Medulla oblongata (tissue), 1 donor: ENCODE measurements around the gene ABHD13.
"Not testable (repeated sequence)": the region's sequence is repeated elsewhere in the genome, so short reads cannot be mapped to it uniquely, and the experiment has no call there.

ENCODE experiments used
- DNase-seq: peaks from one replicate; pipeline ENCODE4 v3.0.0-alpha.2; 2015; ENCODE audit errors: extremely low spot score

The ABHD13 gene

GRCh38 chr13:108223687-108224503 is 5.7 kb downstream of the ABHD13 start:
- DNase-seq: no peak

DNA sequence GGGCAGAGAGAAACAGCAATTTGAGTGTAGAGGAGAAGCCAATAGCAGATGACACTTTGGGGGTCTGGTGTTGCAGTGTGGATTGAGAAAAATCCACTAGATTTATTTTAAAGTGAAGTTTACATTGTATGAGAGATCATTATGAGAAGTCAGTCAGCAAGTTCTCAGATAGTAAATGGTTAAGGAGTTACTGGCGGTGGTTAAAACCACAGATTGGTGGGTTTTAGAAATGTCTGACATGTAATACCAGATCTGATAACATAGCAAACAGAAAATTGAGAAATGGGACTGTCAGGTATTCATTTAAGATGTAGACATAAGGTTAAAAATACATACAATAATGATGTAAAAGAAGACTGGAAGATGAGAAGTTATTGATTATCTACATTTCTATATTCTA is 7.2 kb downstream of the ABHD13 start:
- no peak for DNase-seq

DNA sequence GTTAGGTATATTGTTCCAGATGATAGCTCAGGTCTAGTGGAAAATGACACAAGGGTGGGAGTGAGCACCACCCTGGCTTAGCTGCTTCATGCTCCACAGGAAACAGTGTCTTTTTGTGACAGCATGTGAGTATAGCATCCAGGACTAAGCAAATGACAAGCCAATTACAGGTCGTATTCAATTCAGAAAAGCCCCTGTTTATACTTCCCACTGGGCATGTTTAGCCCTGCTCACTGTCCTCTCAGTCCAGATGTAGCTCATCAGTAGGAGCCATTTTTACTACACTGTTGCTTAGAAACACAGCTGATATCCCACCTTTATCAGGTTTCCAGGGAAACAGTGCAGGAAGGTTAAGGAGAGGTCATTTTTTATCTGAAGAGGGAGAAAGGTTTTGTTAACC is 8.0 kb downstream of the ABHD13 start:
- DNase-seq: no peak

- peak; percentile 66 for DNase-seq
Observed at GRCh38 chr13:108227651-108228272, 9.6 kb downstream of the ABHD13 start.

DNA sequence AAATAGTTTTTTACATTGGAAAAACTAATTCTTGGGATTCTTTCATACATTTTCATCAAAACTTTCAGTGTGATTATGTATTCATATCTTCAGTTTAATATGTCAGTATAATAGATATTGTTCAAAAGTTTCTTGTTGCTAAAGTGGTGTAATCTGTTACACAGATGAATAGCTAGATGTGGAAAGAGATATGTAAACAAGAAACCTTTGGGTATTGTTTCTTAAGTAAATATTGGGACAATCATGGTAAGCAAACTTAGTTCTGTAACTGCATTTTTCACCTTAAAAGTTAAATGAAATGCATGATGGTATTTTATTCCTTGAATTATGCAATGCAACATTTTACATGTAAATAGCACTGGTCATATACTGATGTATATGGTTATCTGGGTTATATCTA is 12.2 kb downstream of the ABHD13 start:
- no peak for DNase-seq

DNA sequence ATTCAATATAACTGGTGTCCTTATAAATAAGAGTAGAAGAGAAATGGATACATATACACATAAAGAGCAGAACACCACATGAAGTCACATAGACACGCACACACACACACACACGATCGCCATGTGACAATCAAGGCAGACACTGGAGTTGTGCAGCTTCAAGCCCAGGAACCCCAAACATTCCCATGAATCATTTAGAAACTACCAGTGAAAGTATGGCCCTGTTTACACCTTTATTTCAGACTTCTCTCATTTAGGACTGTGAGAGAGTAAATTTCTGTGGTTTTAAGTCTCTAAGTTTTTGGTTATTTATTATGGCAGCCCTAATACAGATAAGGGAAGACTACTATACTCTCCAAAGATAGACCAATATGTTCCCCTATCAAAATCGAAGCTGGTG is 31.0 kb downstream of the ABHD13 start:
- no peak for DNase-seq

DNA sequence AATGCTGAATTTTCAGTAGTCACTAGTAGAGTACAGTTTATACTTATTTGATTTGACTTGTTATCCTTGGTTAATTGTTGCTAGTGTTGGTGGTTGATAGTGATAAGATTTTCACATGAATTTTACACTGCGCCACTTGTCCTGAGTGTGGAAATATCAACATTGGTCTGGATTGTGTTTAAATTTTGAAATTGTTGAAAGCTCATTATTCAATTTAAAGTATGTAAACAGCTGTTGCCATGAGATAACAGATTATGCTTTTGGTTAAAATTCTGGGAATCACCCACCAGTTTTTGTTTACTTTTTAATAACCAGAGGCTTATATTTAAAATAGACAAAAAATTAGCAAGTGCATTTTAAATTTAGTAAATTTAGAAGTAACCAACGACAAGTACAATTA is 39.1 kb downstream of the ABHD13 start:
- no peak for DNase-seq

- no peak for DNase-seq
Observed at GRCh38 chr13:108263621-108264355, 45.6 kb downstream of the ABHD13 start.

DNA sequence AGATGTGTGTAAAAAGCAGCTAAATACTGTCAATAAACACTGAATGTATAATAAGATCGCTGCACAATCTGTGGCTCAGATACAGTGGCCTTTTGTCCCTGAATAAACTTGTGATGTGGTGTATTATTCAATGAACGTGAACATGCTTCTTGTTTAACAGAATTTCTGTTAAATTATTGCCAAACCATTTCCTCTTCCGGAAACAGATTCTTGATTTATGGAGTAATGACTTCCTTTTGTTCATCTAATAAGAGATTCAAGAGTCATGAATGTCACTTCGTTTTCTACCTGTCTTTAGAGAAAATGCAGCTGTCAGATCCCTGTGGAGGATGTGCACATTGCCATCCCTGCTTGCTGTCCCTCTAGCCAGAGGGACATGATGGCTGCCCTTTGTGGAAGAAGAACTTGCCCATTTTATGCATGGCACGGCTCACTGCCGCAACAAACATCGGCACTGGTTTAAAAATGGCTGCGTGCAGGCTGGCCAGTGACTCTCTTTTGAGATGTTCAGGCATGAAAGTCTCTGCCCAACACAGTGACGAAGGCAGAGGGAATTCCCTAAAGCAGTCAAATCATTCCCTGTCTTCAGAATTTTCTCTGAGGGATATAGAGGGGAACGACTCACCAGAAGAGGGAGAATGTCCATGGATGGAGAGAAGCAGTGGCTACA is 48.3 kb downstream of the ABHD13 start:
- DNase-seq: peak; percentile 3

DNA sequence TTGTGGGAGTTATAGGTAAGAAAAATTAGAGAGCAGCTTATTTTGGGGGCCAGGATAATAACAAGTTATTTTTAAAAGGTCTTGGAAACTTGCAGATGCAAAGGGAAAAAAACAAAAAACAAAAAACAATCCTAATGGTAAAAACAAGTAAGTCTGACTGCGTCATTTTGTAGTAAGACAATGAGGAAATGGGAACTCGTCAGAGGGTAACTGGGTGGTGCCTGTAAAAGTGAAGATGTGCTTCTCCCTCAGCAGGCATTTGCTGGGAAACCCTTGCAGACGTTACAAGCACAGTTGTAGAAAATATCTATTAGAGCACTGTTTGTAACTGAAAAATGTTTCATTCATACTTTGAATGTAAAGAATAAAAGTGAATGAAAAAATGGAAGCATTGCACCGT is 49.2 kb downstream of the ABHD13 start:
- peak; percentile 20 for DNase-seq

GRCh38 chr13:108267855-108268254 is 49.7 kb downstream of the ABHD13 start:
- not testable (repeated sequence) for DNase-seq

GRCh38 chr13:108268466-108269112 is 50.4 kb downstream of the ABHD13 start:
- no peak for DNase-seq

DNA sequence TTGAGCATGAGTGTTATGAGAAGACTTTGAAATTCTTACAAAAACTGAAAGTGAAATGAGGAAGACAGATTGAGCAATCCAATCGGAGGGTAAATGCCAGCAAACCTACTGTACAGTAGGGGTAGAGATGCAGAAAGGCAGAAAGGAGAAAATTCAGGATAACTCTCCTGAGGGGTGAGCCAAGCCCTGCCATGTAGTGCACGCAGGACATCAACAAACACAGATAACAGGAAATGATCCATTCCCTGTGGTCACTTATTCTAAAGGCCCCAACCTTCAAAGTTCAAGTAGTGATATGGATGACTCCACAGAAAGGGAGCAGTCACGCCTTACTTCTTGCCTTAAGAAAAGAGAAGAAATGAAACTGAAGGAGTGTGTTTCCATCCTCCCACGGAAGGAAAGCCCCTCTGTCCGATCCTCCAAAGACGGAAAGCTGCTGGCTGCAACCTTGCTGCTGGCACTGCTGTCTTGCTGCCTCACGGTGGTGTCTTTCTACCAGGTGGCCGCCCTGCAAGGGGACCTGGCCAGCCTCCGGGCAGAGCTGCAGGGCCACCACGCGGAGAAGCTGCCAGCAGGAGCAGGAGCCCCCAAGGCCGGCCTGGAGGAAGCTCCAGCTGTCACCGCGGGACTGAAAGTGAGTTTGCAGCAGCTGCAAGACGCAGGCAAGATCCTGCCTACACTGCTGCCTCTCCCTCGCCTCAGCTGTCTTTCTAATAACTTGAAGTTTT is 51.6 kb downstream of the ABHD13 start, which contains the start of gene TNFSF13B:
Gene TNFSF13B (plus strand): TSS at position 118 of the 728 bp plus-strand sequence. CDS start 178 bp downstream, at position 296.
- peak; percentile 65 for DNase-seq

DNA sequence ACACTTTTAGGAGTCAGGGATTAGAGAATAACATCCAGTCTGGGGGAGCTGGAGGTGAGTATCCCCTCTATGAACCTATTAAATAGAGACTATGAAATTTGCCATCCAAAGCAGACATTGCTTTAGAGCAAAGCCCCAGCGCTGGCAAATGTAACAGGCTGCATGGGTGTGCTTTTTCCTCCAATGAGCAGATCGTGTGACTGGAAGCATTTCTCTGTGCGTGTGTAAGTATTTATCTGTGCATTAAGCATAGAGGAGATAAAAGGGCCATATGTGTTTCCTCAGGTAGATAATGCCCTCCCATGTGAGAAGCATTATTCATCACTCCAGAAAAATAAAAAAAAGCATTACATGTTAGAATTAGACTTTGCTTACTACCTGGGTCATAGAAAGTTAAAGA is 52.2 kb downstream of the ABHD13 start:
- peak; percentile 8 for DNase-seq

GRCh38 chr13:108272333-108272732 is 54.1 kb downstream of the ABHD13 start:
- DNase-seq: no peak

GRCh38 chr13:108273429-108274118 is 55.4 kb downstream of the ABHD13 start:
- no peak for DNase-seq

DNA sequence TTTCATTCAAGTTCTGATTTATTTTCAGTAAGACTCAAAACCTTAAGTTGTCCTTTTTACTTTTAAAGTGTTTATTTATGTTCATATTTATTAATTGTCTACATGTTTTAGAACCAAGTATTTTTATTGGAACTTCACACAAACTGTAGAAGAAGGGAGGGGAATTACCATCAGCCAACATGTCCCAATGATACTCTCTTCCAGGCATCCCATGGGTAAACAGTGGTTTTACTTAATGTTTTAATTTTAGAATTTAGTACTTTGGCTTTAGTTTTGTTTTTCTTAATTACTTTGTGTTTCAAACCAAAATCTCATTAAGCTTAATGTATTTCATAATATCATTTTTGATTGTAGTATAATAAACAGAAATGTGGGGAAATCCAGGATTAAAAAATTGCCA is 56.5 kb downstream of the ABHD13 start:
- DNase-seq: no peak

DNA sequence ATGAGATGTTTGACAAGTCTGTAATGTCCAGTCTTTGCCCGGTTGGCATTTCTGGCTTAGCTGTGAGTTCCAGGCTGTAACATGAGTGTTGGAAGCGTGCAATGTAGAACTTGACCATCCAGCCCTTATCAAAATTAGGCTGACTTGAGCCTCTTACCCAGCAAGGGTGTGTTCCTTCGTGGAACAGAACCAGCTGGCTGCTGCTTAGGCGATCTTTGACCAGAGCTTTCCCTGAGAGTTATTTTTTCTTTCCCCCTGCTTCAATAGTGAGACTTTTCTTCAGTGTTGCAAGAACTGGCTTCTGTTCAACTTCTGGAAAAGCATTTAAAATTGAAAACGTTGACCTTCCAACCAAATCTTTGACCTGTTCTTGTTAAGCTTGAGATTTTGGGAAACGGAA is 57.9 kb downstream of the ABHD13 start:
- peak; percentile 6 for DNase-seq

DNA sequence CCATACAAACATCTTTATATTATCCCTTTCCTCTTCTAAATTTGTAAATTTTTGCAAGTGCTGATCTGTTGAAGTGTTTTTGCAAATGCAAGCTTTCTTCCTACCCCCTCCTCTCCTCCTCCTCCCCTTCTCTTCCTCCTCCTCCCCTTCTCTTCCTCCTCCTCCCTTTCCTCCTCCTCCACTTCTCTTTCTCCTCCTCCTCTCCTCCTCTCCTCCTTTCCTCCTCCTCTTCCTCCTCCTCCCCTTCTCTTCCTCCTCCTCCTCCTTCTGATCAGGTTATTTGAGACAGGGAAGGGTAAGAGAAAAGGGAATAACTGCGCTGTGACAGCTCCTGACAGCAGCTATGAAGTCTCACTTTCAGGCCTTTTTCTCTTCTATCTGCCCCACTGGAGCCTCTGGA is 60.3 kb downstream of the ABHD13 start:
- DNase-seq: no peak

DNA sequence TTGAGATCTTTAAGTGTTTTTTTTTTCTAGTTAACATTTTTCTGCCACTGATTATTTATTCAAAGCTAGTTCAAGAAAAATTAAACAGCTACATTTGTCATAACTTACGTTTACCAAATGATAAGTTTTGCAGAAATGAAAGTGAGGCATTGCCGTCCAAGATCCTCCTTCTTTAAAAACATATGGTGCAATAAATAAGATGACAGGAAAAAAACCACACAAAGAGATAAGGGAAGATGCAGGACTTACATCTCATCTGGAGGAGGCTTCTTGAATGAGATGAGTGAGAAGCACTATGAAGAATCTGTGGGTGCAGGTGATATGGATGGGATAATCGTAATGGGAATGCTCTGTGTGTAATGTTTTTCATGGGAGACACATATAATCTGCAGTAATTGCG is 63.7 kb downstream of the ABHD13 start:
- no peak for DNase-seq
